GM12864 (cell line): ENCODE results near the gene MAGOH.

Experiments used
- DNase-seq: peaks from one replicate; pipeline ENCODE4 v3.0.0-alpha.2; 2011; ENCODE audit warnings: low read depth
- H3K4me3 ChIP-seq: 2 replicates; pipeline ENCODE4 v1.5.1; 2011; ENCODE audit warnings: mild to moderate bottlenecking, low read depth, low read length, control low read depth
- CTCF ChIP-seq: IDR thresholded peaks from 2 replicates; pipeline ENCODE4 v1.5.1; 2011; ENCODE audit warnings: low read depth, mild to moderate bottlenecking, moderate library complexity, low read length, control low read depth, inconsistent platforms; ENCODE audit errors: missing control alignments

The MAGOH gene

GRCh38 chr1:53267761-53268160 lies 29.4 kb upstream of the MAGOH start:
- DNase-seq = no peak
- no peak overlapping the region for H3K4me3 ChIP-seq
- no peak for TF ChIP-seq CTCF

- no peak for DNase-seq
- TF ChIP-seq CTCF = peak; percentile 31
- no peak overlapping the region for H3K4me3 ChIP-seq
Measured at GRCh38 chr1:53266038-53266437, 27.7 kb upstream of the MAGOH start.

GRCh38 chr1:53265581-53265980 lies 27.3 kb upstream of the MAGOH start:
- no peak for TF ChIP-seq CTCF
- no peak for DNase-seq
- no peak overlapping the region for H3K4me3 ChIP-seq

GRCh38 chr1:53264048-53264447 lies 25.7 kb upstream of the MAGOH start:
- H3K4me3 ChIP-seq = no peak overlapping the region
- no peak for DNase-seq
- no peak for TF ChIP-seq CTCF

- no peak overlapping the region for H3K4me3 ChIP-seq
- no peak for DNase-seq
- no peak for TF ChIP-seq CTCF
Measured at GRCh38 chr1:53262000-53262399, 23.7 kb upstream of the MAGOH start.

- TF ChIP-seq CTCF = no peak
- H3K4me3 ChIP-seq = no peak overlapping the region
- DNase-seq = no peak
Measured at GRCh38 chr1:53260631-53261247, 22.4 kb upstream of the MAGOH start.

GRCh38 chr1:53259932-53260331 lies 21.6 kb upstream of the MAGOH start:
- no peak for TF ChIP-seq CTCF
- H3K4me3 ChIP-seq = no peak overlapping the region
- peak; percentile 26 for DNase-seq
